Upper lobe of left lung (tissue), 6 donors: Measurements from ENCODE around the gene AVPR1A. TPM values are rescaled to one million over a fixed set of nuclear protein-coding genes. Genes with fewer than 3 reads are reported as not detected.

ENCODE experiments used
- total RNA-seq, 6 donors: library from RNA; depleted of rRNA in 4 of 6; stranded (reverse); fragments of >200 nt in 4 of 6; gene quantifications; one replicate each; pipeline versions ENCODE4 v1.1.0 to v1.2.1, GENCODE V29; 2016 to 2021
- donor health status: DM: no; HTN: no; CAD: no; lungs with moderate emphysema.
- donor health status: DM: no; HTN: yes; CAD: no; lungs with severe emphysema.

Gene AVPR1A
- total RNA-seq, 6 donors from 2014 or later = 0.33 to 2.5 (median 0.74) TPM; not detected in 1

Other genes starting within 250 kb of the AVPR1A start
- 10 to 100 TPM in 2 of 6 donors, 1 to 10 TPM in 4; 4.2 to 14.2 (median 8.4) TPM for gene PPM1H, start 216.1 kb downstream of the AVPR1A start, total RNA-seq